WTC11 (cell line): ENCODE data around the gene KRTAP5-7. TPM values are rescaled to one million over a fixed set of nuclear protein-coding genes. Genes with fewer than 3 reads are reported as not detected.

ENCODE experiments used
- ATAC-seq: fragments of 200-7000 bp; cut with Tn5 transposase; 2 replicates; pipeline ENCODE4 v1.10.0; 2021; ENCODE audit warnings: mild to moderate bottlenecking, moderate library complexity
- CTCF ChIA-PET: fragments of 300-600 bp; sonication (Branson Sonifier 250); formaldehyde crosslinking; loops from one replicate; lab custom pipeline; 2021; ENCODE audit warnings: antibody characterized with exemption; lab: Charles Lee
- POLR2A ChIA-PET: fragments of 350-600 bp; sonication (Branson Sonifier 250); formaldehyde crosslinking; loops from one replicate; lab custom pipeline; 2021; ENCODE audit warnings: antibody characterized with exemption; lab: Charles Lee
- DNase-seq: peaks from one replicate; pipeline ENCODE4 v3.0.0; 2021; ENCODE audit warnings: low spot score
- H3K27ac Mint-ChIP-seq: 2 replicates; pipeline ENCODE4 v1.8.0; 2021; ENCODE audit warnings: mixed read lengths
- H3K27me3 Mint-ChIP-seq: 2 replicates; pipeline ENCODE4 v1.8.0; 2021; ENCODE audit warnings: low read depth, mild to moderate bottlenecking, moderate library complexity, mixed read lengths
- H3K36me3 Mint-ChIP-seq: 2 replicates; pipeline ENCODE4 v1.8.0; 2021; ENCODE audit warnings: mixed read lengths
- H3K4me1 Mint-ChIP-seq: 2 replicates; pipeline ENCODE4 v1.8.0; 2022; ENCODE audit warnings: mixed read lengths
- H3K4me3 Mint-ChIP-seq: 2 replicates; pipeline ENCODE4 v1.8.0; 2021; ENCODE audit warnings: mild to moderate bottlenecking, moderate library complexity, mixed read lengths
- H3K9me3 Mint-ChIP-seq: 2 replicates; pipeline ENCODE4 v1.8.0; 2021; ENCODE audit warnings: mixed read lengths
- ATF1 ChIP-seq: sonication (generic); formaldehyde crosslinking; IDR thresholded peaks from 2 replicates; pipeline ENCODE4 v1.8.1; 2023; ENCODE audit warnings: mild to moderate bottlenecking, moderate library complexity, missing genetic modification reagents
- CREB1 ChIP-seq: sonication (generic); formaldehyde crosslinking; IDR thresholded peaks from 2 replicates; pipeline ENCODE4 v1.8.0; 2023; ENCODE audit warnings: mild to moderate bottlenecking, missing genetic modification reagents
- GTF2I ChIP-seq: fragments of 250-450 bp; sonication (Bioruptor Pico); conservative IDR thresholded peaks from 2 replicates; pipeline ENCODE4 v1.4.0; 2021; ENCODE audit warnings: mild to moderate bottlenecking
- JAZF1 ChIP-seq: fragments of 250-450 bp; sonication (Bioruptor Pico); IDR thresholded peaks from 2 replicates; pipeline ENCODE4 v1.9.0; 2021; ENCODE audit warnings: moderate library complexity, mild to moderate bottlenecking, inconsistent platforms
- ZNF121 ChIP-seq: sonication (generic); formaldehyde crosslinking; IDR thresholded peaks from 2 replicates; pipeline ENCODE4 v1.8.0; 2023; ENCODE audit warnings: missing genetic modification reagents
- ZNF317 ChIP-seq: sonication (generic); formaldehyde crosslinking; IDR thresholded peaks from 2 replicates; pipeline ENCODE4 v1.8.1; 2023; ENCODE audit warnings: low read depth, mild to moderate bottlenecking, moderate library complexity, missing genetic modification reagents, borderline replicate concordance
- ZNF416 ChIP-seq: fragments of 250-450 bp; sonication (Bioruptor Pico); IDR thresholded peaks from 2 replicates; pipeline ENCODE4 v1.9.0; 2021; ENCODE audit warnings: mild to moderate bottlenecking, inconsistent platforms
- ZNF671 ChIP-seq: fragments of 250-450 bp; sonication (Bioruptor Pico); IDR thresholded peaks from 2 replicates; pipeline ENCODE4 v1.8.0; 2021; ENCODE audit warnings: mild to moderate bottlenecking
- total RNA-seq: library from RNA; stranded (reverse); gene quantifications from 3 replicates; pipeline ENCODE4 v1.2.3, GENCODE V29; 2021
- TF ChIP-seq, protein P1 (sequence below): sonication (generic); formaldehyde crosslinking; IDR thresholded peaks from 2 replicates; pipeline ENCODE4 v1.8.0; 2022; ENCODE audit warnings: mild to moderate bottlenecking, missing genetic modification reagents
- TF ChIP-seq, protein P2 (sequence below): fragments of 250-450 bp; sonication (Bioruptor Pico); IDR thresholded peaks from 2 replicates; pipeline ENCODE4 v1.9.0; 2021; ENCODE audit warnings: mild to moderate bottlenecking, borderline replicate concordance
- TF ChIP-seq, protein P3 (sequence below): fragments of 250-450 bp; sonication (Bioruptor Pico); IDR thresholded peaks from 2 replicates; pipeline ENCODE4 v1.9.0; 2021; ENCODE audit warnings: mild to moderate bottlenecking
- TF ChIP-seq, protein P4 (sequence below): sonication (generic); formaldehyde crosslinking; IDR thresholded peaks from 2 replicates; pipeline ENCODE4 v1.8.0; 2023; ENCODE audit warnings: missing genetic modification reagents
- TF ChIP-seq, protein P5 (sequence below): sonication (generic); formaldehyde crosslinking; IDR thresholded peaks from 2 replicates; pipeline ENCODE4 v1.8.1; 2023; ENCODE audit warnings: mild to moderate bottlenecking, missing genetic modification reagents
- TF ChIP-seq, protein P6 (sequence below): sonication (generic); formaldehyde crosslinking; IDR thresholded peaks from 2 replicates; pipeline ENCODE4 v1.8.1; 2023; ENCODE audit warnings: mild to moderate bottlenecking, missing genetic modification reagents, moderate library complexity
- TF ChIP-seq, protein P7 (sequence below): sonication (generic); formaldehyde crosslinking; IDR thresholded peaks from 2 replicates; pipeline ENCODE4 v1.8.1; 2023; ENCODE audit warnings: mild to moderate bottlenecking, missing genetic modification reagents, borderline replicate concordance
- TF ChIP-seq, protein P8 (sequence below): sonication (generic); formaldehyde crosslinking; IDR thresholded peaks from 2 replicates; pipeline ENCODE4 v1.8.1; 2022; ENCODE audit warnings: low read depth, missing genetic modification reagents, borderline replicate concordance

Gene KRTAP5-7
- total RNA-seq, 1 experiment from 2014 or later, result 0.11 TPM

DNA sequence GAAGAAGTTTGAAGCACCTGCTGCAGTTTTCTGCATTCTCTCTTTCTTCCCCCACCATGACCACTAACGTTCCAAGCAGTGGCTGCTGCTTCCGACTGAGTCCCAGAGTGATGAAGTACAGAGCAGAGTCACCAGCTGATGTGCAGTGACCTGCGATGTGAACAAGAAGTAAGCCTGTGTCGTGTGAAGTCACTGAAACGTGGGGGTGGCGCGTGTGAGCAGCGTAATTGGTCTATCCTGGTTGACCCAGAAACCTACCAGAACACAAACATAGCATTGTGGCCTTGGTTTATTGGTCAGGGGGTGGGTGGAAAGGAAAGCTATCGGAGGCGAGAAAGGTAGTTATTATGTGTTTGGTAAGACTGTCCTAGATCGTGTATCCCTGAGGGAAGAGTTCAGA, 3.5 kb downstream of the KRTAP5-7 start:
- Mint-ChIP-seq H3K36me3 (no peaks in the 10 kb centered on the region), H3K9me3 (no peaks in the 10 kb centered on the region), H3K27ac (no peak overlapping the region), H3K4me3 (no peak overlapping the region), H3K4me1 (0 out of 2 replicates have a peak, but pooled peaks cover 3% of the 10 kb centered on the region), H3K27me3 (peaks cover 9% of the 10 kb centered on the region; the same call in 1 of the 2 replicates)
- ChIA-PET CTCF (interaction anchor here (0.8 kb wide), 1 partner anchor 33 kb away, joined by 3 read pairs; no protein-coding TSS in a partner anchor), POLR2A (no interaction called here)
- no peak for TF ChIP-seq ZNF416 (CRISPR knock-in tag)
- DNase-seq, result no peak
- no peak for ATAC-seq

DNA sequence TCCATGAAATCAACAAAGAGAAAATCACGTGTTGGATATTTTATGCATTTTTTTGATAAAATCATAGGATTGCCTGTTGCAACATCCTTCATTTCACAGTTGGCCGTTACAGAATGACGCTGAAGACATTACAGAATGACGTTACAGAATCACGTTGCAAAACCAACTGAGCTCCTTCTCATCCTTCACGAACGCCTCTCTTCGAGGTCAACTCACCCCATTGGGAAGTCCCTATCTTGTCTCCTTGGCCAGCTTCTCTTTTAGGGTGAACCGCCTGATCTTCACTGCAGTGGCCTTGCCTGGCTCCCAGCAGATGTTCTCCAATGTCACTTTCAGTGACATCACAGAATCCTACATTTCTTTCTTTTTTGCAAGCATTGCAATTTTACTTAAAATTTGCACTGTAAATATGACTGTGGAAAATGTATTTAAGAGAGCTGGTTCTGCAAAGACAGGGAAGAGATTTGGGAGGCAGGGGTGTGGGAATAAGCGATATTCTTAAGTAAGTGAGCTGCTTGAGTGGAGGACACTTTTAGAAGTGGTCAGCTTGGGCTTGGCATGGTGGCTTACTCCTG, 5.1 kb downstream of the KRTAP5-7 start:
- Mint-ChIP-seq H3K4me1 (no peaks in the 10 kb centered on the region), H3K27me3 (peaks cover 5% of the 10 kb centered on the region; the same call in 1 of the 2 replicates), H3K36me3 (no peaks in the 10 kb centered on the region), H3K27ac (no peak overlapping the region), H3K4me3 (no peak overlapping the region), H3K9me3 (no peaks in the 10 kb centered on the region)
- CTCF ChIA-PET, result interaction anchor here (0.7 to 1.8 kb wide), 3 partner anchors 12 to 106 kb away, joined by 3 to 4 read pairs (median 3); no protein-coding TSS in a partner anchor
- ATAC-seq (no peak), DNase-seq (no peak)
- POLR2A ChIA-PET, result no interaction called here
- TF ChIP-seq, protein P1, sequence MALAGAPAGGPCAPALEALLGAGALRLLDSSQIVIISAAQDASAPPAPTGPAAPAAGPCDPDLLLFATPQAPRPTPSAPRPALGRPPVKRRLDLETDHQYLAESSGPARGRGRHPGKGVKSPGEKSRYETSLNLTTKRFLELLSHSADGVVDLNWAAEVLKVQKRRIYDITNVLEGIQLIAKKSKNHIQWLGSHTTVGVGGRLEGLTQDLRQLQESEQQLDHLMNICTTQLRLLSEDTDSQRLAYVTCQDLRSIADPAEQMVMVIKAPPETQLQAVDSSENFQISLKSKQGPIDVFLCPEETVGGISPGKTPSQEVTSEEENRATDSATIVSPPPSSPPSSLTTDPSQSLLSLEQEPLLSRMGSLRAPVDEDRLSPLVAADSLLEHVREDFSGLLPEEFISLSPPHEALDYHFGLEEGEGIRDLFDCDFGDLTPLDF (CRISPR knock-in tag), result no peak
- TF ChIP-seq, protein P2, sequence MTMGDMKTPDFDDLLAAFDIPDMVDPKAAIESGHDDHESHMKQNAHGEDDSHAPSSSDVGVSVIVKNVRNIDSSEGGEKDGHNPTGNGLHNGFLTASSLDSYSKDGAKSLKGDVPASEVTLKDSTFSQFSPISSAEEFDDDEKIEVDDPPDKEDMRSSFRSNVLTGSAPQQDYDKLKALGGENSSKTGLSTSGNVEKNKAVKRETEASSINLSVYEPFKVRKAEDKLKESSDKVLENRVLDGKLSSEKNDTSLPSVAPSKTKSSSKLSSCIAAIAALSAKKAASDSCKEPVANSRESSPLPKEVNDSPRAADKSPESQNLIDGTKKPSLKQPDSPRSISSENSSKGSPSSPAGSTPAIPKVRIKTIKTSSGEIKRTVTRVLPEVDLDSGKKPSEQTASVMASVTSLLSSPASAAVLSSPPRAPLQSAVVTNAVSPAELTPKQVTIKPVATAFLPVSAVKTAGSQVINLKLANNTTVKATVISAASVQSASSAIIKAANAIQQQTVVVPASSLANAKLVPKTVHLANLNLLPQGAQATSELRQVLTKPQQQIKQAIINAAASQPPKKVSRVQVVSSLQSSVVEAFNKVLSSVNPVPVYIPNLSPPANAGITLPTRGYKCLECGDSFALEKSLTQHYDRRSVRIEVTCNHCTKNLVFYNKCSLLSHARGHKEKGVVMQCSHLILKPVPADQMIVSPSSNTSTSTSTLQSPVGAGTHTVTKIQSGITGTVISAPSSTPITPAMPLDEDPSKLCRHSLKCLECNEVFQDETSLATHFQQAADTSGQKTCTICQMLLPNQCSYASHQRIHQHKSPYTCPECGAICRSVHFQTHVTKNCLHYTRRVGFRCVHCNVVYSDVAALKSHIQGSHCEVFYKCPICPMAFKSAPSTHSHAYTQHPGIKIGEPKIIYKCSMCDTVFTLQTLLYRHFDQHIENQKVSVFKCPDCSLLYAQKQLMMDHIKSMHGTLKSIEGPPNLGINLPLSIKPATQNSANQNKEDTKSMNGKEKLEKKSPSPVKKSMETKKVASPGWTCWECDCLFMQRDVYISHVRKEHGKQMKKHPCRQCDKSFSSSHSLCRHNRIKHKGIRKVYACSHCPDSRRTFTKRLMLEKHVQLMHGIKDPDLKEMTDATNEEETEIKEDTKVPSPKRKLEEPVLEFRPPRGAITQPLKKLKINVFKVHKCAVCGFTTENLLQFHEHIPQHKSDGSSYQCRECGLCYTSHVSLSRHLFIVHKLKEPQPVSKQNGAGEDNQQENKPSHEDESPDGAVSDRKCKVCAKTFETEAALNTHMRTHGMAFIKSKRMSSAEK (CRISPR knock-in tag), result no peak
- TF ChIP-seq, protein P3, sequence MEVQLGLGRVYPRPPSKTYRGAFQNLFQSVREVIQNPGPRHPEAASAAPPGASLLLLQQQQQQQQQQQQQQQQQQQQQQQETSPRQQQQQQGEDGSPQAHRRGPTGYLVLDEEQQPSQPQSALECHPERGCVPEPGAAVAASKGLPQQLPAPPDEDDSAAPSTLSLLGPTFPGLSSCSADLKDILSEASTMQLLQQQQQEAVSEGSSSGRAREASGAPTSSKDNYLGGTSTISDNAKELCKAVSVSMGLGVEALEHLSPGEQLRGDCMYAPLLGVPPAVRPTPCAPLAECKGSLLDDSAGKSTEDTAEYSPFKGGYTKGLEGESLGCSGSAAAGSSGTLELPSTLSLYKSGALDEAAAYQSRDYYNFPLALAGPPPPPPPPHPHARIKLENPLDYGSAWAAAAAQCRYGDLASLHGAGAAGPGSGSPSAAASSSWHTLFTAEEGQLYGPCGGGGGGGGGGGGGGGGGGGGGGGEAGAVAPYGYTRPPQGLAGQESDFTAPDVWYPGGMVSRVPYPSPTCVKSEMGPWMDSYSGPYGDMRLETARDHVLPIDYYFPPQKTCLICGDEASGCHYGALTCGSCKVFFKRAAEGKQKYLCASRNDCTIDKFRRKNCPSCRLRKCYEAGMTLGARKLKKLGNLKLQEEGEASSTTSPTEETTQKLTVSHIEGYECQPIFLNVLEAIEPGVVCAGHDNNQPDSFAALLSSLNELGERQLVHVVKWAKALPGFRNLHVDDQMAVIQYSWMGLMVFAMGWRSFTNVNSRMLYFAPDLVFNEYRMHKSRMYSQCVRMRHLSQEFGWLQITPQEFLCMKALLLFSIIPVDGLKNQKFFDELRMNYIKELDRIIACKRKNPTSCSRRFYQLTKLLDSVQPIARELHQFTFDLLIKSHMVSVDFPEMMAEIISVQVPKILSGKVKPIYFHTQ (CRISPR knock-in tag), result no peak
- TF ChIP-seq, protein P4, sequence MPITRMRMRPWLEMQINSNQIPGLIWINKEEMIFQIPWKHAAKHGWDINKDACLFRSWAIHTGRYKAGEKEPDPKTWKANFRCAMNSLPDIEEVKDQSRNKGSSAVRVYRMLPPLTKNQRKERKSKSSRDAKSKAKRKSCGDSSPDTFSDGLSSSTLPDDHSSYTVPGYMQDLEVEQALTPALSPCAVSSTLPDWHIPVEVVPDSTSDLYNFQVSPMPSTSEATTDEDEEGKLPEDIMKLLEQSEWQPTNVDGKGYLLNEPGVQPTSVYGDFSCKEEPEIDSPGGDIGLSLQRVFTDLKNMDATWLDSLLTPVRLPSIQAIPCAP (CRISPR knock-in tag), result no peak
- TF ChIP-seq, protein P5, sequence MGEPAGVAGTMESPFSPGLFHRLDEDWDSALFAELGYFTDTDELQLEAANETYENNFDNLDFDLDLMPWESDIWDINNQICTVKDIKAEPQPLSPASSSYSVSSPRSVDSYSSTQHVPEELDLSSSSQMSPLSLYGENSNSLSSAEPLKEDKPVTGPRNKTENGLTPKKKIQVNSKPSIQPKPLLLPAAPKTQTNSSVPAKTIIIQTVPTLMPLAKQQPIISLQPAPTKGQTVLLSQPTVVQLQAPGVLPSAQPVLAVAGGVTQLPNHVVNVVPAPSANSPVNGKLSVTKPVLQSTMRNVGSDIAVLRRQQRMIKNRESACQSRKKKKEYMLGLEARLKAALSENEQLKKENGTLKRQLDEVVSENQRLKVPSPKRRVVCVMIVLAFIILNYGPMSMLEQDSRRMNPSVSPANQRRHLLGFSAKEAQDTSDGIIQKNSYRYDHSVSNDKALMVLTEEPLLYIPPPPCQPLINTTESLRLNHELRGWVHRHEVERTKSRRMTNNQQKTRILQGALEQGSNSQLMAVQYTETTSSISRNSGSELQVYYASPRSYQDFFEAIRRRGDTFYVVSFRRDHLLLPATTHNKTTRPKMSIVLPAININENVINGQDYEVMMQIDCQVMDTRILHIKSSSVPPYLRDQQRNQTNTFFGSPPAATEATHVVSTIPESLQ (CRISPR knock-in tag), result no peak
- TF ChIP-seq, protein P6, sequence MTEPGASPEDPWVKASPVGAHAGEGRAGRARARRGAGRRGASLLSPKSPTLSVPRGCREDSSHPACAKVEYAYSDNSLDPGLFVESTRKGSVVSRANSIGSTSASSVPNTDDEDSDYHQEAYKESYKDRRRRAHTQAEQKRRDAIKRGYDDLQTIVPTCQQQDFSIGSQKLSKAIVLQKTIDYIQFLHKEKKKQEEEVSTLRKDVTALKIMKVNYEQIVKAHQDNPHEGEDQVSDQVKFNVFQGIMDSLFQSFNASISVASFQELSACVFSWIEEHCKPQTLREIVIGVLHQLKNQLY, result no peak
- no peak for TF ChIP-seq GTF2I (CRISPR knock-in tag)
- TF ChIP-seq, protein P7, sequence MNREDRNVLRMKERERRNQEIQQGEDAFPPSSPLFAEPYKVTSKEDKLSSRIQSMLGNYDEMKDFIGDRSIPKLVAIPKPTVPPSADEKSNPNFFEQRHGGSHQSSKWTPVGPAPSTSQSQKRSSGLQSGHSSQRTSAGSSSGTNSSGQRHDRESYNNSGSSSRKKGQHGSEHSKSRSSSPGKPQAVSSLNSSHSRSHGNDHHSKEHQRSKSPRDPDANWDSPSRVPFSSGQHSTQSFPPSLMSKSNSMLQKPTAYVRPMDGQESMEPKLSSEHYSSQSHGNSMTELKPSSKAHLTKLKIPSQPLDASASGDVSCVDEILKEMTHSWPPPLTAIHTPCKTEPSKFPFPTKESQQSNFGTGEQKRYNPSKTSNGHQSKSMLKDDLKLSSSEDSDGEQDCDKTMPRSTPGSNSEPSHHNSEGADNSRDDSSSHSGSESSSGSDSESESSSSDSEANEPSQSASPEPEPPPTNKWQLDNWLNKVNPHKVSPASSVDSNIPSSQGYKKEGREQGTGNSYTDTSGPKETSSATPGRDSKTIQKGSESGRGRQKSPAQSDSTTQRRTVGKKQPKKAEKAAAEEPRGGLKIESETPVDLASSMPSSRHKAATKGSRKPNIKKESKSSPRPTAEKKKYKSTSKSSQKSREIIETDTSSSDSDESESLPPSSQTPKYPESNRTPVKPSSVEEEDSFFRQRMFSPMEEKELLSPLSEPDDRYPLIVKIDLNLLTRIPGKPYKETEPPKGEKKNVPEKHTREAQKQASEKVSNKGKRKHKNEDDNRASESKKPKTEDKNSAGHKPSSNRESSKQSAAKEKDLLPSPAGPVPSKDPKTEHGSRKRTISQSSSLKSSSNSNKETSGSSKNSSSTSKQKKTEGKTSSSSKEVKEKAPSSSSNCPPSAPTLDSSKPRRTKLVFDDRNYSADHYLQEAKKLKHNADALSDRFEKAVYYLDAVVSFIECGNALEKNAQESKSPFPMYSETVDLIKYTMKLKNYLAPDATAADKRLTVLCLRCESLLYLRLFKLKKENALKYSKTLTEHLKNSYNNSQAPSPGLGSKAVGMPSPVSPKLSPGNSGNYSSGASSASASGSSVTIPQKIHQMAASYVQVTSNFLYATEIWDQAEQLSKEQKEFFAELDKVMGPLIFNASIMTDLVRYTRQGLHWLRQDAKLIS, result no peak
- no peak for TF ChIP-seq ATF1 (CRISPR knock-in tag)
- no peak for TF ChIP-seq ZNF121 (CRISPR knock-in tag)
- no peak for TF ChIP-seq CREB1 (CRISPR knock-in tag)
- TF ChIP-seq, protein P8, sequence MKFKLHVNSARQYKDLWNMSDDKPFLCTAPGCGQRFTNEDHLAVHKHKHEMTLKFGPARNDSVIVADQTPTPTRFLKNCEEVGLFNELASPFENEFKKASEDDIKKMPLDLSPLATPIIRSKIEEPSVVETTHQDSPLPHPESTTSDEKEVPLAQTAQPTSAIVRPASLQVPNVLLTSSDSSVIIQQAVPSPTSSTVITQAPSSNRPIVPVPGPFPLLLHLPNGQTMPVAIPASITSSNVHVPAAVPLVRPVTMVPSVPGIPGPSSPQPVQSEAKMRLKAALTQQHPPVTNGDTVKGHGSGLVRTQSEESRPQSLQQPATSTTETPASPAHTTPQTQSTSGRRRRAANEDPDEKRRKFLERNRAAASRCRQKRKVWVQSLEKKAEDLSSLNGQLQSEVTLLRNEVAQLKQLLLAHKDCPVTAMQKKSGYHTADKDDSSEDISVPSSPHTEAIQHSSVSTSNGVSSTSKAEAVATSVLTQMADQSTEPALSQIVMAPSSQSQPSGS (CRISPR knock-in tag), result no peak
- TF ChIP-seq ZNF317 (CRISPR knock-in tag), result no peak
- TF ChIP-seq ZNF671 (CRISPR knock-in tag), result no peak
- TF ChIP-seq JAZF1 (CRISPR knock-in tag), result no peak
